ENCODE data around the gene TNRC6A.

DNA sequence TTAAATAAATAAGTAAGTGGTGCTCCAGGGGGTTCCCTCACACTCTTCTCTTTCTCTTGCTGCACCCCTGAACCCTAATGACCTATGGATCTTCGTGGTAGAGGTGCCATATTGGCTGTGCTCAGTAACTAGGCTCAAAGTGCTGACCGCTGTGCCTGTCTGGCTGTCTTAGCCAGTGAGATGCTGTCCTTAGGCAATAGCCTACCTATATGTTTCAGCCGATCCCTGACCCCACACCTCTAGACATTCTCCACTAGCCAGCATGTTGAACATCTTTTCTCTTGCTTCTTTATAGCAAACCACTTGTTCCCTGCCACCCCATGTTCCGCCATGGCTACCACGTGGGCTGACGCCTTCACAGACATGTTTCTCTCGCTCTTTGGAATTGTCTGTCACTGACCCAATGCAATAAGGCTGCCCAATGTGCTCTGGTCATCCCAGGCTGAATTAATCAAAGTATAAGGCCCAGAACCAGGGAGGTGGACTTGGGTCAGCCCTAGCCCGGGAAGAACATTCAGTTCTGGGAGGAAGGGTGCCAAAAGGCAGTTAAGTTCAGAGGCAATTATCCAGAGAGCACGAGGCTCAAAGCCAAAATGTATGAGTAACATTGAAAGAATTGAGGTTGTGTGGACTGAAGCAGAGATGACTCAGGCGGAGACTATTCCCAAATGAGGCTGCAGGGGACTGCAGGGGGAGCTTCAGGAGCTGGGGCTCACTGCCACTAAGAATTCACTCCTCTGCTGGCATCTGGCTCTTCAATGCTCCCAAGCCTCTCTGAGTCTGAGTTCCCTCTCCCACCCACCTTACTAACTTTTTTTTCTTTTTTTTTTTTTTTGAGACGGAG, 28.7 kb upstream of the TNRC6A start:
- no peak for TF ChIP-seq POLR2A (IDR thresholded peaks at IDR 0.05)
- TF ChIP-seq CTCF (IDR thresholded peaks at IDR 0.05), result peak in 2 of 6 experiments; percentile 15 to 28
